NCI-H82 treated with DMSO at 0.1 percent for 48 hours (cell line): ENCODE measurements around the gene KCNMA1.
A peak's percentile ranks its signal among the peaks of the same experiment; 100 is the strongest.
"Not testable (repeated sequence)": the region's sequence is repeated elsewhere in the genome, so short reads cannot be mapped to it uniquely, and the experiment has no call there.

Experiments
- DNase-seq: peaks from one replicate; lab custom pipeline; 2025; ENCODE audit not compliant: unreplicated experiment; lab: John Stamatoyannopoulos, UW

Gene KCNMA1

DNA sequence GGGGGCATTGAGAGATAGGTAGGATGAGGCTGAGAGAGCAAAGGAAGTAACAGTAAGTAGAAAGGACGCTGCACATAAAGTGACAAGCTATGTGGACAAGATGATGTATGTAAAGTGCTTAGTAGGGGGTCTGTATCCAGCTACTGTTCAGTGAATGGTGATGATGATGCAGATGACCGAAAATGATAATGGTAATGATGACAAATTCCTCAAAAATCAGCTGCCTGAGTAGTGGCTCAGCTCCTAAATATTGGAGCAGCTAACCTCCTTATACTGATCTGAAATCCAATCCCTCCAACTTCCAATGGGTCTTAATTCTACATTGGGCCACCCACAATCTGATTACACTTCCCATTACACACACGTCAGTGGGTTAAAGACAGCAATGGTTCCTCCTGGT is 27.1 kb upstream of the KCNMA1 start:
- no peak for DNase-seq

DNA sequence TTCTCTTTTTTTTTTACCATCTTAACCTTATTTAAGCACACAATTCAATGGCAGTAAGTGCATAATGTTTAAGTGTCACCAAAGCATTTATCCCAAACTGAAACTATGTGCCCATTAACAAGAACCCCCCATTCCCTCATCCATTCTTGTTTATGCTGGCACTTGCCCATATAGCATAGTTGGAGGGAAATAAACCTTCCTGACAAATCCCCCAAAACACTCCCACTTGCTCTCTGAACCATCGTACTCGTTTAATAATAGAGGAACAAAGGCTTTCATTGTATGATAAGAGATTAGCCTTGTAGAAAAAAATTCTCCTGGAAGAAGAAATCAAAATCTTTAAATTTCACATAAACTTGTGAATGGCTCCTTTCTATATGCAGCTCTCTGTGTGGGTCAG is 26.4 kb upstream of the KCNMA1 start:
- no peak for DNase-seq

- DNase-seq: no peak
Observed at GRCh38 chr10:77661674-77662073, 24.1 kb upstream of the KCNMA1 start.

DNA sequence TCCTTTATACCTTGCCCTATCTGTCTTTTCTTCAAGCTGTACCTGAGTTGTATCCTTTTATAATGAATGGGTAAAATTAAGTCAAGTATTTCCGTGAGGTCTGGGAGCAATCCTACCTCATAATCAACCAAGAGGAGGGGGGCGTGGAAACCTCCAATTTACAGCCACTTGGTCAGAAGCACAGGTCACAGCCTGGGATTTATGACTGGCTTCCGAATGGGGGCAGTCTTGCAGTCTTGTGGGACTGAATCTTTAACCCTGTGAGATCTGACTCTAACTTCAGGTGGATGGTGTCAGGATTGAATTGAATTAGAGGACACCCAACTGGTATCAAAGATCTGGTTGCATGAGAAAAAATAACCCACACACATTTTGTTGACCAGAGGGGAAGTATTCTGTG is 23.5 kb upstream of the KCNMA1 start:
- DNase-seq: no peak

GRCh38 chr10:77659046-77659670 is 21.6 kb upstream of the KCNMA1 start:
- DNase-seq: not testable (repeated sequence)

DNA sequence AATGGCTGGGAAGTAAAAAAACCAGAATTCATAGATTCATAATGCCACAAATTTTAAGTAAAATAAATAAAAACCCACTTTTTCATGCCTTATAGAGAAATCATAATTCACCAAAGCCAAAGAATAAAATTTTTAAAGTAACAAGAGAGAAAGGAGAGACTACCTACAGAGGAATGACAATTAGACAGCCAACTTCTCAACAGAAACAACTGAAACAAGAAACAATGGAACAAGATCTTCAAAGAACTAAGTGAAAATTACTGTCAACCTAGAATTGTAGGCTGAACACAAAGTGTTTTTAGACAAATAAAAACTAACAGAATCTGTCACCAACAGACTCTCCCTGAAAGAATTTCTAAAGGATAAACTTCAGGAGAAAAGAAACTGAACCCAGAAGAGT is 15.6 kb upstream of the KCNMA1 start:
- DNase-seq: no peak

- DNase-seq: no peak
Observed at GRCh38 chr10:77649333-77650331, 12.0 kb upstream of the KCNMA1 start.

- no peak for DNase-seq
Observed at GRCh38 chr10:77648472-77648871, 10.9 kb upstream of the KCNMA1 start.

GRCh38 chr10:77647543-77648293 is 10.1 kb upstream of the KCNMA1 start:
- DNase-seq: no peak

DNA sequence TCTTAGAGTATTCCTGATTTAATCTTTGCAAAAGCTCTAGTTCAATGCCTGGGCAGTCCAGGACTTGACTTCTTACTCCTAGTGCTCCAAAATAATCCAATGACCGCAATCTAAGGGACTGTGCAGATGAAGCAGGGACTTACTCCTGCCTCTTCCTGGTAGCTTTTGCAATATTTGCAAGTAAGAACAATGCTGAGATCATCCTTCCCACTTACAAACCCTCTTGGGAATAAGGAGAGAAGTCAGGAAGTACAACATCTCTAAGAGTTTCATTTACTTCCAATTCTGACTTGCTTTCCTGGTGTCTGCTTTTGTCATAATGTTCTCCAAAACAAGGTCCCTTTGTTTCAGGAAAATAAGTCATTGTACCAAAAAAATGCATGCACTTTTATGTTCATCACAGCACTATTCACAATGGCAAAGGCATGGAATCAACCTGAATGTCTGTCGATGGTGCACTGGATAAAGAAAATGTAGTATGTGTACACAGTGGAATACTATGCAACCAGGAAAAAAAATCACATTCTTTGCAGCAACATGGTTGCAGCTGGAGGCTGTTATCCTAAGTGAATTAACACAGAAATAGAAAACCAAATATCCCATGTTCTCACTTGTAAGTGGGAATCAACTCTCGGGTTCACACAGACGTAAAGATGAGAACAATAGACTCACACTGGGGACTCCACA is 7.1 kb upstream of the KCNMA1 start:
- DNase-seq: no peak

DNA sequence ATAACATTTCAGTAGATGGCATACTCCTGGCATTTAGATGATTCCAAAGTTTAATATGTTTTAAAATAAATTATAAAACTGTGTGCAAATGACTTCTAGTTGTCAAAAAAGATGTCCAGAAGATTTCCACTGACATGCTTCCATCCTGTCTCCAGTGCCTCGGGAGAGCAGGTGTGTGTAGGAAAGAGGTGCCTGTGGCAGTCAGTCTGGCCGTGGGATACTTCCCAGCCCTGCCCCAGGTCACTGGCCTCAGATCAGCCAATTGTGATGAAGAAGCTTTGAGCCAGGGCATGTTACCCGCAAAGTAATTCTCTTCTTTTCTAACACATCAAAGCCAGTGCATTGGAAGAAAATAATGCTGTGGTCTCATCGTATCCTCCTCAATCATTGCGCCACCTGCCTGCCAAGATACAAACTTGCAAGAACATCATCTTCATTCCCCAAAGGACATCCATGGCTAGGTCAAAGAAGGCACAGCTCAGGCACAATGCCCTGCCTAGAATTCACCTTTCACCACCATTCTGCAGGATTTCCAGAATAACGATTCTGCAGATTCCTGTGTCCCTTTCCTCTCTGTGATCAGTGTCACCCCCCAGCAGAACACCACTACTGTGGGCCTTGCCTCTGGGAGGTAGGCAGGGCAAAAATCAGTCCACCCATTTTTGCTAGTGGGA is 6.3 kb upstream of the KCNMA1 start:
- no peak for DNase-seq

DNA sequence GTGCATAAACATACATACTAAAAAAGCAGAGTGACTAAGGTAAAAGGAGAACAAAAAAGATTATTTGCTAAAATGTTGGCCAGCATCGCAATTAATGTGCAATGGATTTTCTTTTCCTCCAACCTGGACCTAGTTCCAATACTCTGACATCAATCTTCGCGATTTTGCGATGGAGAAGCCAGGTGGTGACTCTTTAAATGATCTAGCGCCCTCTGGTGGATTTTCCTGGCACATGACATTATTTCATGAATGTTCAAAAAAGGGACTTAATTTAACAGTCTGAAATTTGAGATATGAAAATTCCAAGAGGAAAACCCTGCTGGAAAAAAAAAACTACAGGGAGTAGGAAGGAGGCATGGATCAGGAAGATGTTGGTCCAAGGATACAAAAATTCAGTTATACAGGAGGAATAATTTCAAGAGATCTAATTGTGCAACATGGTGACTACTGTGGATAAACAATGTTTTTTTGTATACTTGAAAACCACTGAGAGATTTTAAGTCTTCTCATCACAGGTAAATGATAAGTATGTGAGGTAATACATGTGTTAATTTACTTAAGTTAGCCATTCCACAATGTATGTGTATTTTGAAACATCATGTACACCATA is 4.3 kb upstream of the KCNMA1 start:
- DNase-seq: peak; percentile 59

DNA sequence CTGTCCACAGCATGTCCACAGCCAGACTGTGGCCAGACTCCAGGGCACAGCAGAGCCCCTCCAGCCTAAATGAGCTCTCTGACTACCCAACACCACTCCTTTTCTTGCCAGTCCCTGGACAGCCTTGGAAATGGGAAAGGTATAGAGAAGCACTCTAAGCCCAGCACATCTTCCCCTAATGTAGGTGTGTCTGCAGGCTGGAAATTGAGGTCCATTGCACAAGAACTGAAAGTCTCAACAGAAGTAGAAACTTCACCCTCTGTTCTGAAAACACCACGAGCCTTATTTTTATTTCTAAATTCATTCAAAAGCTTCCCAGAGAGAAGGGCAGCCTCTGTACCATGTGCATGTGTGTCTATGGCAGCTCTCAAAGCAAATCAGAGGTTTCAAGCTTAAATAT is 3.7 kb upstream of the KCNMA1 start:
- DNase-seq: no peak

DNA sequence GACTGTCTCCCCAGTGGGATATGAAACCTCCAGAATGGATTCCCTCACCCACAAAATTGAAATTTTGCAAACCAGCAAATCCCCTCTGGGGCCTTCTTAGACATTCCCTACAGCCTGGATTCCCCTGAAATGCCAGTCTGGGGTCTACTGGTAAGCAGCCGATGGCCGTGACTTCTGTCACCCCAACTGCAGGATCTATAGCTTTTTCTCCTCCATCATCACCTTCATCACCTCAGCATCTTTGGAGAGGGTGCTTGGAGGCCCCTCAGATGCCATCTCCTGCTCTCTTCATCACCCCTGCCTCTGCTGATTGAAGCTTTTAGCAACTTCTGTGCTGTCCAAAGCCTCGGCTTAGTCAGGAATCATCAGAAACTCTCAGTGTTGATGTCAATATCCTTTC is 2.6 kb upstream of the KCNMA1 start:
- no peak for DNase-seq

DNA sequence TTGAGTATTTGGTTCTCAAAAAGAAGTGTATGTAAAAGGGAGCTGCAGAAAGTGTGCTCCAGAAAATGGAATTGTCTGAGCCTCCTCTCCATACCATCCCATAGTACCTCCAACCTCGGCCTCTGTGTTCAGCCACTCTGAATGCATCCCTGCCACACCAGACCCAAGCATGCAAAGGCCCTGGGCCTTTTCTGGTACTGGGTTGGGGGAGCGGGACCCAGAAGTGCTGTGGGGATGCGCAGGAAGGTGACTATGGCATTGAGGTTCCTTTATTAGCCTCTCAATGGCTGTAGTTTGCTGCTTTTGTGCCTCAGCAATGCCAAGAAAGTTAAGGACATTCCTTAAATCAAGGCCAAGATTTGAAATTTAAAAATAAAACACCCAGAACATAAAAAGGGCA is 2.1 kb upstream of the KCNMA1 start:
- no peak for DNase-seq

DNA sequence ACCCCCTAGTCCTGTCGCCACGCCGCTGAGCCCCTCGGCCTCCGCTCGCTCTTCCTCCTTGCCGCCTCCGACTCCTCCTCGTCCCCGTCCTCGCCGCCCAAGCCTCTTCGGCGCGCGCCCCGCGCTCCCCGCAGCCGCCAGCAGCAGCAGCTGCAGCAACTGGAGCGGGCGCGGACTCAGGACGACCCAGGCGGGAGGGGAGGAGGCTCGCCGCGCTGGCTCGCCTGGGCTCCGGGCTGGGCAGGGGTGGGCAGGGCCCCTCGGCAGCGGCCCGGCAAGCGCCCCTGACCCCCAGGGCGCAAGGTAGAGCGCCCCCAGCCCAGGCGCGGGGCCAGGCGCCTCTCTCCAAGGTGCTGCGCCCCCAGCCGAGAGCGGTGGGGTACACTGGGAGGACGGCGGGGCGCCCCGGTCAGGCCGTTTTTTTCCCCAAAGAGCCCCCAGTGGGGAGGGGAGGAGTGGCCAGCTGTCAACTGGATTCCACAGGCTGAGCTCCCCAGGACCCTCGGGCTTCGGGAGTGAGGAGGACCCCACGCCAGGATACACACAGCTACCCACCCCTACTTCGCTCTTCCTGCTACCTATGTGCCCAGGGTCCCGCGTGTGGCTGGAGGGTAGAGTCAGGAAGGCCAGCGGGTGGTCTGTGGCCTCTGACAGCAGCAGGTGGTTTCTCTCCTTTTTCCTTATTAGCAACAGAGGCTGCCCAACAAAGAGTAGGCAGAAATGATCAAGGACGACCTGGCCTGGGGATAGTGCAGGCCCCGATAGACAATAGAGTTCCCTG is 903 bp upstream of the KCNMA1 start:
- DNase-seq: no peak

GRCh38 chr10:77636967-77637531 is 559 bp downstream of the KCNMA1 start:
- DNase-seq: no peak

- no peak for DNase-seq
Observed at GRCh38 chr10:77636282-77636966, 1.2 kb downstream of the KCNMA1 start.
